ENCODE measurements around the gene RUBCNL. TPM values are rescaled to one million over a fixed set of nuclear protein-coding genes. Genes with fewer than 3 reads are reported as not detected.
A peak's percentile ranks its signal among the peaks of the same experiment; 100 is the strongest.
"Not testable (repeated sequence)": the region's sequence is repeated elsewhere in the genome, so short reads cannot be mapped to it uniquely, and the experiment has no call there.

The RUBCNL gene
- 1 to 10 TPM; 1.8 to 5.4 (median 5.0) TPM for total RNA-seq

- ATAC-seq (ENCODE audit: low FRiP score in 2 of 2) (peak; percentile 47 to 74), DNase-seq (peak; percentile 33 to 92)
- H3K9me3 ChIP-seq, result no peaks in the 10 kb centered on the region
- peaks cover 0 to 6% (median 2%) of the 10 kb centered on the region in 4 donors for H3K27me3 ChIP-seq
- H3K4me1 ChIP-seq, result peaks cover 0 to 32% (median 14%) of the 10 kb centered on the region in 4 donors
- peak within 1 kb of the TSS in 3 of 4 donors; percentile 16 to 57 (median 44) for H3K27ac ChIP-seq
- no peaks in the 10 kb centered on the region for H3K36me3 ChIP-seq
- peak within 1 kb of the TSS; percentile 11 to 55 (median 46) for H3K4me3 ChIP-seq
- WGBS, 2 donors, result 5 to 23% methylated on average over 14 to 49 of the region's 70 CpGs
- no peak for TF ChIP-seq POLR2AphosphoS5 (IDR thresholded peaks at IDR 0.05)
- TF ChIP-seq POLR2A (IDR thresholded peaks at IDR 0.05), result peak in 1 of 4 donors; percentile 42
Observed at GRCh38 chr13:46387064-46387851, at the start of gene RUBCNL. TSS of gene RUBCNL (minus strand) at chr13:46387252. CDS start at chr13:46372475, 14,777 bp downstream.

- not testable (repeated sequence) for H3K27me3 ChIP-seq; H3K4me3 ChIP-seq; H3K4me1 ChIP-seq; ATAC-seq (ENCODE audit: low FRiP score in 2 of 2); DNase-seq; H3K36me3 ChIP-seq; H3K9me3 ChIP-seq; H3K27ac ChIP-seq
- WGBS, 2 donors, result 96 to 100% methylated on average over 2 of the region's 2 CpGs
Observed at GRCh38 chr13:46429558-46429957, 42.5 kb upstream of the RUBCNL start.

- no peak for TF ChIP-seq CTCF (IDR thresholded peaks at IDR 0.05)
- TF ChIP-seq POLR2A (IDR thresholded peaks at IDR 0.05), result no peak
- TF ChIP-seq POLR2AphosphoS5 (IDR thresholded peaks at IDR 0.05), result no peak
- TF ChIP-seq EP300 (IDR thresholded peaks at IDR 0.05), result no peak
- DNase-seq, result no peak
- no peak overlapping the region for H3K4me3 ChIP-seq
- no peaks in the 10 kb centered on the region for H3K9me3 ChIP-seq
- peaks cover 0 to 5% (median 0%) of the 10 kb centered on the region in 4 donors for H3K4me1 ChIP-seq
- H3K27me3 ChIP-seq, result no peaks in the 10 kb centered on the region
- no peak for ATAC-seq (ENCODE audit: low FRiP score in 2 of 2)
- no peak overlapping the region for H3K27ac ChIP-seq
- no peaks in the 10 kb centered on the region for H3K36me3 ChIP-seq
Observed at GRCh38 chr13:46405457-46405856, 18.4 kb upstream of the RUBCNL start.

GRCh38 chr13:46404733-46405100, 17.7 kb upstream of the RUBCNL start:
- no peaks in the 10 kb centered on the region for H3K9me3 ChIP-seq
- DNase-seq (no peak), ATAC-seq (ENCODE audit: low FRiP score in 2 of 2) (peak in 1 of 2 donors; percentile 49)
- no peaks in the 10 kb centered on the region for H3K36me3 ChIP-seq
- no peak overlapping the region for H3K4me3 ChIP-seq
- H3K4me1 ChIP-seq, result peaks cover 0 to 5% (median 0%) of the 10 kb centered on the region in 4 donors
- TF ChIP-seq POLR2A (IDR thresholded peaks at IDR 0.05) (no peak), EP300 (IDR thresholded peaks at IDR 0.05) (no peak), CTCF (IDR thresholded peaks at IDR 0.05) (no peak), POLR2AphosphoS5 (IDR thresholded peaks at IDR 0.05) (no peak)
- 65 to 67% methylated on average over 1 of the region's 1 CpG for WGBS, 2 donors
- H3K27ac ChIP-seq, result peak overlapping the region; percentile 60 to 81 (median 62)
- H3K27me3 ChIP-seq, result no peaks in the 10 kb centered on the region

- peaks cover 0 to 5% (median 0%) of the 10 kb centered on the region in 4 donors for H3K4me1 ChIP-seq
- no peaks in the 10 kb centered on the region for H3K9me3 ChIP-seq
- 45 to 49% methylated on average over 8 of the region's 8 CpGs for WGBS, 2 donors
- TF ChIP-seq CTCF (IDR thresholded peaks at IDR 0.05), result no peak
- peak in 1 of 2 donors; percentile 43 for TF ChIP-seq POLR2AphosphoS5 (IDR thresholded peaks at IDR 0.05)
- peak in 1 of 4 donors; percentile 39 for TF ChIP-seq POLR2A (IDR thresholded peaks at IDR 0.05)
- H3K27ac ChIP-seq, result peak overlapping the region; percentile 60 to 81 (median 62)
- peak in 1 of 2 donors; percentile 67 for DNase-seq
- peak; percentile 86 to 90 for ATAC-seq (ENCODE audit: low FRiP score in 2 of 2)
- H3K27me3 ChIP-seq, result no peaks in the 10 kb centered on the region
- no peaks in the 10 kb centered on the region for H3K36me3 ChIP-seq
- H3K4me3 ChIP-seq, result no peak overlapping the region
Observed at GRCh38 chr13:46403851-46404732, 17.0 kb upstream of the RUBCNL start.
